ENCODE measurements around the gene UBE4B.
A peak's percentile ranks its signal among the peaks of the same experiment; 100 is the strongest.

Gene UBE4B

GRCh38 chr1:10208537-10208936 lies 175.8 kb downstream of the UBE4B start:
- in situ Hi-C loops (cut with HindIII; ENCODE audit: low sequenced_read_pairs) = no loop called here
- TF ChIP-seq CTCF (IDR thresholded peaks at IDR 0.05; ENCODE audit: low read depth, low read length) = no peak
- H3K4me3 ChIP-seq (ENCODE audit: low read depth, low read length) = no peak overlapping the region
- no peak for DNase-seq (ENCODE audit: low read depth, low spot score)

- in situ Hi-C loops (cut with HindIII; ENCODE audit: low sequenced_read_pairs) = no loop called here
- peak overlapping the region; percentile 74 for H3K4me3 ChIP-seq (ENCODE audit: low read depth, low read length)
- no peak for TF ChIP-seq CTCF (IDR thresholded peaks at IDR 0.05; ENCODE audit: low read depth, low read length)
- DNase-seq (ENCODE audit: low read depth, low spot score) = no peak
Measured at GRCh38 chr1:10209590-10209904, 176.8 kb downstream of the UBE4B start.

GRCh38 chr1:10209905-10210810 lies 177.4 kb downstream of the UBE4B start, which contains the start of gene KIF1B:
TSS of gene KIF1B (plus strand) at chr1:10210570. CDS start at chr1:10232329, 21,759 bp downstream.
- DNase-seq (ENCODE audit: low read depth, low spot score) = peak; percentile 98
- peak within 1 kb of the TSS; percentile 74 for H3K4me3 ChIP-seq (ENCODE audit: low read depth, low read length)
- in situ Hi-C loops (cut with HindIII; ENCODE audit: low sequenced_read_pairs) = no loop called here
- TF ChIP-seq CTCF (IDR thresholded peaks at IDR 0.05; ENCODE audit: low read depth, low read length) = peak; percentile 95

- DNase-seq (ENCODE audit: low read depth, low spot score) = peak; percentile 83
- peak overlapping the region; percentile 67 for H3K4me3 ChIP-seq (ENCODE audit: low read depth, low read length)
- no peak for TF ChIP-seq CTCF (IDR thresholded peaks at IDR 0.05; ENCODE audit: low read depth, low read length)
- in situ Hi-C loops (cut with HindIII; ENCODE audit: low sequenced_read_pairs) = no loop called here
Measured at GRCh38 chr1:10210841-10211804, 178.4 kb downstream of the UBE4B start.

GRCh38 chr1:10211805-10212410 lies 179.2 kb downstream of the UBE4B start:
- DNase-seq (ENCODE audit: low read depth, low spot score) = no peak
- in situ Hi-C loops (cut with HindIII; ENCODE audit: low sequenced_read_pairs) = no loop called here
- TF ChIP-seq CTCF (IDR thresholded peaks at IDR 0.05; ENCODE audit: low read depth, low read length) = no peak
- peak overlapping the region; percentile 67 for H3K4me3 ChIP-seq (ENCODE audit: low read depth, low read length)

- DNase-seq (ENCODE audit: low read depth, low spot score) = no peak
- in situ Hi-C loops (cut with HindIII; ENCODE audit: low sequenced_read_pairs) = no loop called here
- H3K4me3 ChIP-seq (ENCODE audit: low read depth, low read length) = peak overlapping the region; percentile 67
- TF ChIP-seq CTCF (IDR thresholded peaks at IDR 0.05; ENCODE audit: low read depth, low read length) = no peak
Measured at GRCh38 chr1:10212476-10212875, 179.7 kb downstream of the UBE4B start.

All from astrocyte of the spinal cord (primary cell).